ENCODE data around the gene PTPA.
"Not testable (repeated sequence)": the region's sequence is repeated elsewhere in the genome, so short reads cannot be mapped to it uniquely, and the experiment has no call there.

PTPA gene

DNA sequence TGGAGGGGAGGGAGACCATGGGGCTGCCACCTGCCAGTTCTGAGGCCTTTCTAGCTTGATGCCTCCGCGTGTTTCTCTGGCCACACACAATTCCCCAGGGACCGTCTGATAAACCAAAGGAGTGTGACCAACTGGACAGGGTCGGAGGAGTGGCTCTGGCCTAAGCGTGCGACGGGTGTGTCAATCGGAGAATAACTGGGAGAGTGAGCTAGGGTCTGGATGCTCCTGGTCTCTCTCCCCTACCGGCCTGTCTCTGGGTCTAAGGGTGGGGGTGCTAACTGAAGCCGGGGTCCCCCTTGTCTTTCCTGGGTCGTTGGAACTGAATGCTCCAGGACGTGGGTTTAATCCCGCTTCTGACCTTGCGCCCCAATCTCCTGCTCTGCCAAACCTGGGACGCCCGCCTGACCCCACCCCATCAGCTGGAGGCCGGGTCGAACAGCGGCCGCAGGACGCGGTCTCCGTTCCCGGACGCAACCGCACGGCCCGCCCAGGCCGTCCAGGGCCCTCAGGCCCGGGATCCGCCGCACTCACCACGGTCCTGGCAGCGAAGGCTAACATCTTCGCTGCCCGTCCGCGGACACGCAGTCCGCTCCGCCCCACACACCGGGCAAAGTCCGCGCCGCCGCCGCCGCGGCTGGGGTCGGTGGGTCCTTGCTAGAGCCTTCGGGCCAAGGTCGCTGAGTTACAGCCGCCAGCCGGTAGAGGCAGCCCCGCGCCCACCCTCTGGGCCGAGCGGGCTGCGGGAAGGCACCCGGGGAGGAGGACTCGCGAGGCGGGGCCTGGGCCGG lies 1.1 kb upstream of the PTPA start:
- DNase-seq (ENCODE audit: low read depth) = no peak

GRCh38 chr9:129111528-129112151 lies 425 bp downstream of the PTPA start:
- DNase-seq (ENCODE audit: low read depth) = no peak

- not testable (repeated sequence) for DNase-seq (ENCODE audit: low read depth)
Observed at GRCh38 chr9:129112526-129112925, 1.3 kb downstream of the PTPA start.

- DNase-seq (ENCODE audit: low read depth) = no peak
Observed at GRCh38 chr9:129113645-129114304, 2.6 kb downstream of the PTPA start.

DNA sequence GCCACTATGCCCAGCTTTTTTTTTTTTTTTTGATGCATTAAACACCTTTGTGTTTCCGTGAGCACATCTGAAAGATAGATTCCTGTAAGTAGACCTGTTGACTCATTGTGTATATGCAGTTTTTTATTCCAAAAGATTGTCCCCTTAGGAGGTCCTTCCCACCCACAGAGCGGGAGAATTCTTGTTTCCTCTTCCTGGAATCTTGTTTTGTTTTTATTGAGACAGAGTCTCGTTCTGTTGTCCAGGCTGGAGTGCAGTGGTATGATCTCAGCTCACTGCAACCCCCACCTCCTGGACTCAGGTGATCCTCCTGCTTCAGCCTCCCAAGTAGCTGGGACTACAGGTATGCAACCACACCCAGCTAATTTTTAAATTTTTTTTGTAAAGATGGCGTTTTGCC lies 7.6 kb downstream of the PTPA start:
- no peak for DNase-seq (ENCODE audit: low read depth)

DNA sequence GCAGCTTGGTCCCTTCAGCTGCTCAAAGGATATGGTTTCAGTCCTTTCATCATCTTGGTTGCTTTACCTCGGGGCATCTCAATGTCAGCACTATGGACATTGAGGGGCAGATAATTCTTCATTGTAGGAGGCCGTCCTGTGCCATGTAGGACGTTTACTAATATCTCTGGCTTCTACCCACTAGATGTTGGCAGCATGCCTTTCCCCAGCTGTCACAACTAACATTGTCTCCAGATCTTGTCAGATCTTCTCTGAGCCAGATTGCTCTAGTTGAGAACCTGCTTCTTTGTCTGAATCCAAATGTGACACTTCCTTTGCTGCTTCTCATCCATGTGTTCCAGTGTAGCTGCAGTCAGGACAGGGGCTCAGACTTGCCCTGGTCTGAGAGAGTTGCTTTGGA lies 10.3 kb downstream of the PTPA start:
- peak; percentile 46 for DNase-seq (ENCODE audit: low read depth)

GRCh38 chr9:129122133-129122532 lies 10.9 kb downstream of the PTPA start:
- no peak for DNase-seq (ENCODE audit: low read depth)

- DNase-seq (ENCODE audit: low read depth) = not testable (repeated sequence)
Observed at GRCh38 chr9:129122976-129123375, 11.8 kb downstream of the PTPA start.

GRCh38 chr9:129124506-129125069 lies 13.4 kb downstream of the PTPA start:
- DNase-seq (ENCODE audit: low read depth) = no peak

GRCh38 chr9:129125478-129125877 lies 14.3 kb downstream of the PTPA start:
- DNase-seq (ENCODE audit: low read depth) = no peak

DNA sequence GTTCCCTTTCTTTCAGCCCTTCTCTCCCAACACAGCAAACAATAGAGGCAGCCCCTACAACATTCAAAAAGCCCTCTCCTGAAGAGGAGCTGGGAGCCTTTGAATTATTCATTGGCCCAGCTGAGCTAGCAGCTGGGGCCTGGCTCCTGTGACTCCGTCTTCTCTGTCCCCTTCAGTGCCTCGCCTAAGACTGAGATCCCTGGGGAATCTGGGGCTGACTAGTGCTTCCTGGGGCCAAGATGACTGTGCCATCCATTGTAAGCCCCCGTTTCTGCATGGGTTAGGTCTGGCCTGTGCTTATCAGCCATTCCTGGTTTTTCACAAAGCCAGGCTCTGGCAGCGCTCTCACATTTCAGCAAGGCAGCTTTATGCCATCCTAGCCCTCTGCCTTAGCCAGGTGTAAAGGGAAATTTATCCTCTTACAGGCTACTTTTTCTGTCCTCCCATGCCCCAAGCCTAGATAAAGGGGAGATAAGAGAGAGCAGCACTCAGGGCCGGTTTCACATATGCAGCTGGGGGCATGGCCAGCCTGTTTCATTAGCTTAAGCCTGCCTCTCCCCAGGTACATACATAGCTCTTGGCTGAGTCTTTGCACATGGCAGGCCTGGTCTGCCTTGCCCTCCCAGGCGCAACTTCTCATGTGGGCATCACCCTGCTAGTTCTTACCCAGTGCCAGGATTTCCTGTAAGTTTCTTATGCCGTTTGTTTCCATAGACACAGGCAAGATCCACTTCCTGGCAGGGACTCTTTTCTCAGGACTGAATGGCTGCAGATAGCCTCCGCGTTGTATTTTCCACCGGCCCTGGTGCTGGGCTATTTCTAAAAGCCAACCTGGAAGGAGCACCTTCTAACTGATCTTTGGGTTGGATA lies 15.8 kb downstream of the PTPA start:
- no peak for DNase-seq (ENCODE audit: low read depth)

GRCh38 chr9:129128689-129129088 lies 17.5 kb downstream of the PTPA start:
- no peak for DNase-seq (ENCODE audit: low read depth)

DNA sequence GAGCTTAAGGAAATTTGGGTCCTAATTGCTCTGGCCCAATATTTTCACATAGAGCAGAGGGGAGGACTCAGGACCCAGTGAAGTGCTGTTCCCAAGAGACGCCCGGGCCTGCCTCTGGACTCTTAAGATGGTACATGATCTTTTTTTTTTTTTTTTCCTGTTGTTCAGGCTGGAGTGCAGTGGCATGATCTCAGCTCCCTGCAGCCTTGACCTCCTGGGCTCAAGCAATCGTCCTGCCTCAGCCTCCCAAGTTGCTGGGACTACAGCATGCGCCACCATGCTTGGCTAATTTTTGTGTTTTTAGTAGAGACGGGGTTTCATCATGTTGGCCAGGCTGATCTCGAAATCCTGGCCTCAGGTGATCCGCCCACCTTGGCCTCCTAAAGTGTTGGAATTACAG lies 19.1 kb downstream of the PTPA start:
- not testable (repeated sequence) for DNase-seq (ENCODE audit: low read depth)

GRCh38 chr9:129130791-129131190 lies 19.6 kb downstream of the PTPA start:
- DNase-seq (ENCODE audit: low read depth) = no peak

GRCh38 chr9:129131300-129132145 lies 20.3 kb downstream of the PTPA start:
- no peak for DNase-seq (ENCODE audit: low read depth)

GRCh38 chr9:129133082-129133481 lies 21.9 kb downstream of the PTPA start:
- no peak for DNase-seq (ENCODE audit: low read depth)

DNA sequence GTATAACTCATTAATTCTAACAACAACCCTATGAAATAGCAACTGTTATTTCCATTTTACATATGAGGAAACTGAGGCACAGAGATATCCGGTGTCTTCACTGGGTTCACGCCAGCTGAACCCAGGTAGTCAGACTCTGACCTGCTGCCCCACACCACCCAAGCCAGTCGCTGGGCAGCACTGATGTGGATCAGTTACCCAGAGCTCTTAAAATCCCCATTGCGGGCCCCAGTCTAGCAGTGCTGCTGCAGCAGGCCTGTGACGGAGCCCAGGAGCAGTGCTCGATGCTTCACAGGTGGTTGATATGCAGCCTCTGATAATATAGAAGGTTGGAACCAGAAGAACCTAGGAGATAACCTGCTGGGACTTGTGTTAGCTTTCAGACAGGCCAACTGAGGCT lies 24.3 kb downstream of the PTPA start:
- no peak for DNase-seq (ENCODE audit: low read depth)

DNA sequence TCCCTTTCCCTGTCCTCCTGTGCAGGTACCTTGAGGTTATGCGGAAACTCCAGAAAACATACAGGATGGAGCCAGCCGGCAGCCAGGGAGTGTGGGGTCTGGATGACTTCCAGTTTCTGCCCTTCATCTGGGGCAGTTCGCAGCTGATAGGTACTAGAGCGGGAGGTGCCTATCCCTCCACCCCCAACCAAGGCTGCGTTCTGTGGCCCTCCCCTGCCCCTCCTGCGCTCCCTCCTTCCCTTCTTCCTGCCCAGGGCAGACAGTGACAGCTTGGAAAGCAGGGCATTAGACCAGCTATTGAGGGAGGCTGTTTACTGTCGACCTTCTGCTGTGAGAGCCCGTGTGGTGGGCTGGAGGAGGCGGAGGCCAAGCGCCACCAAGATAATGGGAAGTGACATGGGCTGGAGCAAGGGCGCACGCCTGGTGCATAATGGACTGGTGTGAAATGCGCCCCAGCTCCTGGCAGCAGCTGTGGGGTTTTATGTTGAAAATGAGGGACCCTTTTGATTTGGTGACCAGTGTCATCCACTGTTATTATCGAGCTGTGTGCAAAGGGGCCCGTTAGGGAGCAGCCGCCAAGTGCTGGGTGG lies 25.3 kb downstream of the PTPA start:
- no peak for DNase-seq (ENCODE audit: low read depth)

GRCh38 chr9:129137292-129138143 lies 26.3 kb downstream of the PTPA start:
- no peak for DNase-seq (ENCODE audit: low read depth)

DNA sequence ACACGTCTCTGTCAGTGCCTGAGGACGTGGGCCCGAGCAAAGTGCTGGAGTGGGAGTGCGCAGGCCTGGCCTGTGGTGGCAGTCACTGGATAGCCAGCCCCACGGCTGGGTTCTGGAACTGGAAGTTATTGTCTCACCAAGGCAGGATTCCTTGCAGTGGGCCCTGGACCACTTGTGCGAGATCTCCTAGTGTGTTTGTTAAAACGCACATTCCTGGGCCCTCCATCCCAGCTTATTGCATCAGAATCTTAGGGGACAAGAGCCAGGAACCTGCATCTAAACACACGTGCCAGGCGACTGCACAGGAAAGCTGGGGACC lies 26.9 kb downstream of the PTPA start:
- DNase-seq (ENCODE audit: low read depth) = no peak
